ENCODE data around the gene DNLZ.

DNA sequence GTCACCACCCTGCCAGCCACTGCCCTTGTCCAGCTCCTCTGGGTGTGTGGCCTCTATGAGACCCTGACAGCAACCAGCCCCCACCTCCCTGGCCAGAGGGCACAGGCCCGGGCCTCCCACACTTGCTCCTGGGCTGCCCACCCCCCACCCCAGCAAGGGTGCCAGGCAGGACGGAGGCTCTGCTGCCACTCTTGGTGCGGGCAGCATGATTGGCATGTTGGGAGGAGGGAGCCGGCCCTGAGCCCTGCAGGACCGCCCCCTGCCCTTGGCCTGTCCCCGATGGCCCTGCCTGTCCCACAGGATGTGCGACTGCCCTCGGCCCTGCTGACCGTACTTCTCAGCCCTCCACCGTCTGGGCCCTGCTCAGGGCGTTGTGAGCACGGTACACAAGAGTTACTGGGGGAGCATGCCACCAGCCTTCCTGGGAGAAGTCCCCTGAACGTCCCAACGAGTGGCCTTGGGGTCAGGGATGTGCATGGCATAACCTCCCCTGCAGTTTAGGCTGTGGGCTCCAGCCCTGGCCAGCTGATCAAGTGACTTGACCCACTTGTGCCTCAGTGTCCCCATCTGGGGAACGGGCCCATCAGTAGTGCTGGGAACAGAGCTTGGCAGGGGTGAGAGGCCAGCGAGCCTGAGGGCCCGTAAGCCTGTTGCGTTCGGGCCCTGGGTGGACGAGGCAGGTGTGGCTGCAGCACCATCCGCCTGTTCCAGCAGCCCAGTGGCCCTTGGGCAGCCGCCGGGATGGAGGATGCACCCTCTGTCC lies 20.2 kb downstream of the DNLZ start:
- no peak for TF ChIP-seq POLR2A (IDR thresholded peaks at IDR 0.05)
- TF ChIP-seq, protein P1, sequence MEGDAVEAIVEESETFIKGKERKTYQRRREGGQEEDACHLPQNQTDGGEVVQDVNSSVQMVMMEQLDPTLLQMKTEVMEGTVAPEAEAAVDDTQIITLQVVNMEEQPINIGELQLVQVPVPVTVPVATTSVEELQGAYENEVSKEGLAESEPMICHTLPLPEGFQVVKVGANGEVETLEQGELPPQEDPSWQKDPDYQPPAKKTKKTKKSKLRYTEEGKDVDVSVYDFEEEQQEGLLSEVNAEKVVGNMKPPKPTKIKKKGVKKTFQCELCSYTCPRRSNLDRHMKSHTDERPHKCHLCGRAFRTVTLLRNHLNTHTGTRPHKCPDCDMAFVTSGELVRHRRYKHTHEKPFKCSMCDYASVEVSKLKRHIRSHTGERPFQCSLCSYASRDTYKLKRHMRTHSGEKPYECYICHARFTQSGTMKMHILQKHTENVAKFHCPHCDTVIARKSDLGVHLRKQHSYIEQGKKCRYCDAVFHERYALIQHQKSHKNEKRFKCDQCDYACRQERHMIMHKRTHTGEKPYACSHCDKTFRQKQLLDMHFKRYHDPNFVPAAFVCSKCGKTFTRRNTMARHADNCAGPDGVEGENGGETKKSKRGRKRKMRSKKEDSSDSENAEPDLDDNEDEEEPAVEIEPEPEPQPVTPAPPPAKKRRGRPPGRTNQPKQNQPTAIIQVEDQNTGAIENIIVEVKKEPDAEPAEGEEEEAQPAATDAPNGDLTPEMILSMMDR (IDR thresholded peaks at IDR 0.05): no peak
